HG03066 (cell line): ENCODE results near the gene PALLD.

Experiments used
- ATAC-seq: cut with Tn5 transposase; IDR thresholded peaks from one replicate; pipeline ENCODE4 v1.9.1; 2021; ENCODE audit warnings: low read depth; ENCODE audit not compliant: unreplicated experiment

Gene PALLD

DNA sequence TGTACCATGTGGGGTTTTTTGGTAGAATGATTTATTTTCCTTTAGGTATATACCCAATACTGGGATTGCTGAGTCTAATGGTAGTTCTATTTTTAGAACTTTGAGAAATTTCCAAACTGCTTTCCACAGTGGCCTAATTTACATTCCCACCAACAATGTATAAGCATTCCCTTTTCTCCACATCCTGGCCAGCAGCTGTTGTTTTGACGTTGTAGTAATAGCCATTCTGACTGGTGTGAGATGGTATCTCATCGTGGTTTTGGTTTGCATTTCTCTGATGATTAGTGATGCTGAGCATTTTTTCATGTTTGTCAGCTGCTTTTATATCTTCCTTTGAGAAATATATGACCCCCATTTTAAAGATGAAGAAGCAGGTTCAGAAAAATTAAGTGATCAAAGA, 359.5 kb downstream of the PALLD start:
- no peak for ATAC-seq

DNA sequence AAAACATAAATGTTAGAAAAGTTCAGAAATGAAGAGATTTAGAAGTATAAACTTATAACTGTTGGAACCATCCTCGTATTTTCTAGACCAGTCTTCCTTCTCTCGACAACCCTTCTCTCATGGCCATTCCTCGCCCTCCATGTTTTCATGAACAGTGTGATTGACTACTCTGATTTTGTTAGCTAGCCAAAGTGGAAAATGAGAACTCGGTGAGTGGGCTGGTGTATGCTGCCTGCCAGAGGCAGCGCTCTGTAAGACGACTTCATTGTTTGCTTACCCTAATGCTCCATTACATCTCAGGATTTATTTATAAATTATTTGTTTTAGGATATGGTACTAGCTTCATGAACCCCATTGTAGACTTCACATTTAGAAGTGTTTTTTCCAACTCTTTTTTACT, 360.2 kb downstream of the PALLD start:
- no peak for ATAC-seq

DNA sequence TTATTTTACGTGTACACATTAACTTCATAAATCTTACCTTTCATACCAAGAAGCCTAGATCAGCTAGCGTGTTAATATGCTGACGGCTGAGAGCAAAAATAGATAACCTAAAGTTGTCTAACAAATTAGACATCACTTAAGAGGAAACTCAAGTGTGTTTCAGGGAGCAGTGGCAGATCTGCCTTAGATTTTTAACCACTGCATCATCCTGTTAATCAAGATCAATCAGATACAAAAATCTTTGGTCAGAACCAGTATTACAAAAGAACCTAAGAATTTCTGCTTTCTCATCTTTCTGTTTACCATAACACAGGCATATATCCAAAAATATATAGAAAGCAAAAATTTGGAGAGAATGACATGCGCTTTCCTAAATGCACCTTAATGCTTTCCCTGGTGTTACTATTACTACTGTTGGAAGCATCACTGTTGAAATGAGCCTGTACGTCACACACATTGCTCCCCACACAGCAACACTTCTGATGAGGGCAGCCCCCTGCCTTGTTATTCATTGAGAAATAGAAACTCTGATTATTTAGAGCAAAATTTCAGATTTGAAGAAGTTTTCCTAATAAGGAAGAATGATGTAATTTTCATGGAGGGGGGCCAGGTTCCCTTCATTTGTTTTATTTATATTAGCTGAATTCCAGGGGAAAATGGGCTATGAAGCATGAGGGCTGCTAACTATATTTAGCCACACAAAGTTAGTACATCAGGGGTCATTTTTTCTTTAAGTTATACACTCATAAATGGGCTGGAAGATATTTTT, 360.9 kb downstream of the PALLD start:
- ATAC-seq = no peak

DNA sequence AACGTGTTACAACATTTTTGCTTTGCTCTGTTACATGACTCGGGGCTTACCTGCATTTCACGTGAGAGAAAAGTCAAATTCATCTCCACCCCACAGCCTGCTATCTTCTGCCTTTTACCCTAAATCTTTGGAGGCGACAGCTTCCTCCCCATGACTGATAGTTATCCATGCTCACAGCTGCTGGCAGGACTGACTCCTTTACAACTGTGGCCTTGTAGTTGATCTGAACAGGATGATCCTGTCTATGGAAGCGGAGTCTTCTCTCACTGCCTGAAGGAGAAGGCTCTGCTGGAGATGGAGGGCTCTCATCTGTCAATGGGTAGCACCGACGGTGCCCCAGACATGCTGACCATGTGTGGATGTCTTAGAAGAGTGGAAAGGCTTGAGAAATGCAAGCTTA, 362.2 kb downstream of the PALLD start:
- no peak for ATAC-seq

DNA sequence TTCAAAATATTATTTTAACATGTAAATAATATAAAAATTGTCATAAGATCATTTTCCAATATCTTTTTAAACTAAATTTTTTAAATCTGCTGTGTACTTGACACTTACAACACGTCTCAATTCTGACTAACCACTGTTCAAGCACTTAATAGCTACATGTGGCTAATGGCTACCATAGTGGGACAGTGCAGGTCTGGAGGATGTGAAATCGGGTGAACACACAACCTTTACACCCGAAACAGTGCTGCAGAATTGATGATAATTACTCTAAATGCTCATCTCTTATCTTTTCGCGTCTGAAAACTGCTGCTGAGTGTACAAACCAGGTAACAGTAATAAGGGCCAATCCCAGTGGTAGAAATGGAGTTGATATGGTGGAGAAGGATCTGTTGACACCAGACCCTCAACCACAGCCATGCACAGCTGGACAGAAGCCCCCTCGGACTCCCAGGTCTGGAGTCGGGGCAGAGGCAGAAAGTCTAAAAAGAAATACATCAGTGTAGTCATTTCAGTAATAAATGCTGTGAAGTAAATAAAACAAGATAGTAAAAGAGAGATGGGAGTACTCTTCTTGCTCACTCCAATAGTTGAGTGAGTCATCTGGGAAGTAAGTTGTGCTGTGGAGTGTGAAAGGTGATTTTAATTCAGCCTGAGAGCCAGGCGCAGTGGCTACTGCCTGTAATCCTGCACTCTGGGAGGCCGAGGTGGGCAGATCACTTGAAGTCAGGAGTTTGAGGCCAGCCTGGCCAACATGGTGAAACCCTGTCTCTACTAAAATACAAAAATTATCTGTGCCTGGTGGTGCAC, 363.2 kb downstream of the PALLD start:
- peak; percentile 88 for ATAC-seq

DNA sequence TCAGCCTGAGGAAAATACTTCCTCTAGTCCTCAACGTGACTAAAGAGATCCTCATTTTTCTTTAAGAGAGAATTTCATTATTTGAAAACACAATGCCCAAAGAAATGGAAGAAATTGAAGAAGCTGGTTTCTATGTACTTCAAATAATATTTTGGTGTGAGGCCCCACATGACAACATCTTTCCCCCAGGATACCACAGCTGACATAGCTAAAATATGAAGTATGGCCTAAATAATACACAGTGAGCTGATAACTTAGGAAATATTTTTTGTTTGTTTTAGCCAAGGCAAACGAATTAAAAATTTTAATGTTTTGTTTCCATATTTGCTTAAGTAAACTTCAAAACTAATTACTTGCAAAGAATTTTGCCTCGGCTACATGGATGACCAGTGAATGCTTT, 364.0 kb downstream of the PALLD start:
- no peak for ATAC-seq

DNA sequence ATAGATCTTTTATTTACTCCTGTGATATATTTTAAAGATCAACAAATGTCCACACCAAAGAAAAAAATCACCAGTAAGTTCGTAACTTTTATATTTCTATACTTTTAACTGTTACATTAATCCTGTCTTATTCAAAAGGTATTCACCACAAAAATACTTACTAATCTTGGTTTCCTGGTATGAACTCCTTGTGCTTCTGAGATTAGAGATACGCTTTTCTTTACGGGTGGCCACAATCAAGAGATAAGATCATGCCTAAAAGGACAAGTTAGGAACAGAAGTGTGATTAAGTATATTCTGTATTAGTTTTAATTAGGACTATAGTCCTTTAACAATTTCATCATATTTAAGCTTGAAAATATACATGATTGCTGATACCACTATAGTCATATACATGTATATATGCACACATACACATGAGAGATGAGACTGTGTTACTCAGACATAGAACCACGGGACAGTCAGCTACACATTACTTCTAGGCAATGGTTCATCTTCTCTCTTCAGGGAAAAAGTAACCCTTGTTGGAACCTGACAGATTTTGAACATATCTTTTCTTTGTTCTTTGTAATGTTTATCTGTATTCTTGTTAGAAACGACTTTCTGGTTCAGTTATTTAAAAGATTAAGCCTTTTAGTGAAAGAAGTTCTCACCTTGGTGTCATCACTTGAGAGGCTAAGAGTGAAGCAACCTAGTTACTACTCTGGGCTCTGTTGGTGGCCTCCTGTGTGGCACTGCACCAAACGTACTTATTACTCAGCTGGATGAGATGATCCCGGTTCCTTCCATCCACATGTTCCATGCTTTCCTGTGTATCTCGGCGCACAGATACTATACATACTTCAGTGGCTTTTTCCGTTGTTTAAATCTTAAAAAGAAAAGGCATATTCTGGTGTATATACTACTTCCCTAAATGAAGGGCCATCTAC, 367.1 kb downstream of the PALLD start:
- no peak for ATAC-seq

DNA sequence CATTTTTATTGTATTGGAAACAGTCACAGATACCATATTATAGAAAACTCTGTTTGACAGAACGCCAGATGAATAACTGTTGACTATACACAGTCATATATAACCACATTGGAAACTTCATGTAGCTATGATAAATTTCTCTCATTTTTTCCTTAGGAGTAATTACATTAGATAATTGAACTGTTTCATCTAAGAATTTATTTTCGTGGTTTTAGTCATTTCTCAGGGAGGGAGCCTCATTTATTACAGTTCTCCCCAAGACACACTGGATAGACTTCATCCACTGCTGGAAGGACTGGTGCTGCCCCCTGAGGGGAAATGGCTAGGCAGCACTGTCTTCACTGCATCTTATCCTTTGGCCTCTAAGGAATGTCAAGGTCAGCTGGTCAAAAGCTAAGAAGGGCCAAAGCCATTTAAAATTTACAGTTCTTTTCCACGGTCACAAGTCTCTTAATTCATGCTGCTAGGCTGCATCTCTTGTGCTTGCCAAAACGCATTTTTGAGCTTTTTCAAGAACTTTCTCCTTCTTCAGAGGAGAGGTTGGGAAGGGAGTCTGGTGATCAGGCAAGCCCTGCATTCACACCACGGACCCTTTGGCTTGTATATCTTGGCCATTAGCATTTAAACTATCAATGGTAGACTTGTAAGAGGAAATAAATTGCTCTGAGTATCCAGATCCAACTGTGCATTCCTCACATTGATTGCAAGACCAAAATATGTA, 368.1 kb downstream of the PALLD start:
- no peak for ATAC-seq

DNA sequence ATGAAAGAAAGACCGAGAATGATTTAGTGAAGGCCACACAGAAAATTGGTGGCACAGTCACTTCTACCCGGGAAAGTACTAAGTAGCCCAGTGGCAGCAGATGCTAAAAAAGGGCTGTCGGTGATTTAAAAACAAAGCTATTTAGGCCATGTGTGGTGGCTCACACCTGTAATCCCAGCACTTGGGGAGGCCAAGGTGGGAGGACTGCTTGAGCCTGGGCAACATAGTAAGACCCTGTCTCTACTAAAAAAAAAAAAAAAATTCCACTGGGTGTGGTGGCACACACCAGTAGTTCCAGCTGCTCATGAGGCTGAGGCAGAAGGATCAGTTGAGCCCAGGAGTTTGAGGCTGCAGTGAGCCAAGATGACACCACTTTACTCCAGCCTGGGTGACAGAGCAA, 369.0 kb downstream of the PALLD start:
- ATAC-seq = no peak

DNA sequence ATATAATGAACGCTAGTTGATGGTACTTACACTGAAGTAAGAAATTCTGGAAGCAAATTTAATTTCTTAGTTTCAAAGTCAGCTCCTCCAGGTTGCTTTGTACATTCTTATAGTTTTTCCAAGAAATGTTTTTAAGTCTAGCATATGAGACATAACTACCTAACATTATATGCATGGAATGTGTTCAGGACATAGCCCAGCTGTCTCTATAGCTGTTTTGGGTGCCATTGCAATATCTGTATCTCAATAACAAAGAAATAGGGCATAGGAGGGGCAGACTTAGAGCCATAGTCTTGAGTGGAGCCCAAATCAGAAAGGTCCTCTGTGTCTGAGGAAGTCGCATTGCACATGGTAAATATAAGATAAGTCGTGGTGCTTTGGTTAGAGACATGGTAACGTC, 369.8 kb downstream of the PALLD start:
- ATAC-seq = no peak

DNA sequence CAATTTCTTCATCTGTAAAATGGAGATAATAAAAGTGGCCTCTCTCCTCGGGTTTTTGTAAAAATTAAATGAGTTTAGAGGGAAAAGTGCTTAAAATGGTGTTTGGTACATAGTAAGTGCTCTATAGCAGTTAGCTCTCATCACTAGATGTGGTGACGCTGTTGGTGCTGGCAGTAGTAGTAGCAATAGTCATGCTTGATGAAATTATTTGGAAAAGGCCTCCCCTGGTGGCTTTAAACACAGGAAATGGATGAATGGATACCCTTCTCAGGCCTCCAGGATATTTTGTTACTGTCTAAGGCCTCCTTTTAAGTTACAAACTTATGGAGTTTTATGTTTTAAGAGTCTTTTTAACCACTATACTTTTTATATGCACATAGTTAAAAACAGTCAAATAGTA, 370.3 kb downstream of the PALLD start:
- ATAC-seq = no peak

DNA sequence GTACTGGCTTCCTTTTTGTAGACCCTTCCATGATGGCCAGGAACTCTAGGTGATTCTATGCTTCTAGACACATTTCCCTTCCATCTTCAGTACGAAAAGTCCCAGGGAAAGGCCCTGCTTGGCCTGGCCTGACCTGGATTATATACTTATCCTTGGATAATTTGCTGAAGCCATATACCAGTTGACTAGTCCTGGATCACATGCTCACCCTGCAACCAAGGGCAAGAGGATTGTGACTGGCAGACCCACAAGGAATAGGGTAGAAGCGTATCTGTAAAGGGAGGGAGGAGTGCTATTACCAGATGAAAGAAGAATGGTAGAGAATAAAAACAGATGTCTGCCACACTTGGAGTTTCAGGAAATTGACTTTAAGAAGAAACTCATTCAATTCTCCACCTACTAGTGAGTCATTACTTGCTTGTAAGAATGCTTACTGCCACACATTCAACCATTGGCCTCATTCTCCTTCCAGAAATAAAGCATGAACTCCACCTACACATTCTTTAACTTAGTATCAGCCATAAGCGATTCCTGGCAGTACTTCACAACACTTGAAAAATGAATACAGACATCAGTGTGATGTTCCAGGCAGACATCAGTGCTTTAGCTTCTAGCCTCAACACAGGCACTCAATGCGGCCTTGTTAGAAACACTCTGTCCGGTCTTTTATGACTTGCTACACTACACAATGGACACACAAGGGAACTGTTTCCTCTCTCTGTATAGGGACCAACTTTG, 371.4 kb downstream of the PALLD start:
- no peak for ATAC-seq

DNA sequence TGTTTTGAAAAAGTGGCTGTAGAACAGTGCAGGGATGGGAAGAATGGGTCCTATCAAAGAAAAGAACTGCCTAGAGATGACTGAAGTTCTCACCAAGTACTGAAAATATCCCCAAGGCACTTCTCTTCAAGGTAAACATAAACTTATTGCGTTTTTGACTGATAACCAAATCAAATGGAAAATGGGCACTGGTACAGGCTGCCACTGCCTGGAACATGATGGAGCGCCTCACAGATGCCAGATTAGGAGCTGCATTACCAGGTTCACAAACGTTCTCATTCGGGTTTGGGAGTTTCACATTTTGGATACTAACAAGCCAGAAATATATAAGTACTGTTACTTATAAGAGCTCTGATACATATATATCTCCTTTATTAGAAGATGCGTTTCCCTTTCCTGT, 371.9 kb downstream of the PALLD start:
- ATAC-seq = no peak

DNA sequence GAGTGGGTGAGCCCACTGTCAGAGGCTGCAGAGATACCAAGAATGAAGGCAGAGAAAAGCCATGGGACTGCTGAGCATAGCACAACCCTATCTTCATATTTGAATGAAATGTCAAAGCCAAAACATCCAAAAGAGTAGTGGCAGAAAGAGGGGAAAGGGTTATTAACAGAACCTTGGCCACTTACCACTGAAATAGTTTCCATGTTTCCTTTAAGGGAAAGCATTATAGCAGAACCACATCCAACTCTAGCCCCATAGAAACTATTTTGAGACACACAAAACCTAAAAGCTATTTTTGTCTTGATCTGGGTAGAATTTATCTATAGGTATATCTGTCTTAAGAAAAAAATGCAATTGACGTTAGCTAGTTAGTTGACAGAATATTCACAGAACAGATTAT, 373.2 kb downstream of the PALLD start:
- ATAC-seq = no peak

DNA sequence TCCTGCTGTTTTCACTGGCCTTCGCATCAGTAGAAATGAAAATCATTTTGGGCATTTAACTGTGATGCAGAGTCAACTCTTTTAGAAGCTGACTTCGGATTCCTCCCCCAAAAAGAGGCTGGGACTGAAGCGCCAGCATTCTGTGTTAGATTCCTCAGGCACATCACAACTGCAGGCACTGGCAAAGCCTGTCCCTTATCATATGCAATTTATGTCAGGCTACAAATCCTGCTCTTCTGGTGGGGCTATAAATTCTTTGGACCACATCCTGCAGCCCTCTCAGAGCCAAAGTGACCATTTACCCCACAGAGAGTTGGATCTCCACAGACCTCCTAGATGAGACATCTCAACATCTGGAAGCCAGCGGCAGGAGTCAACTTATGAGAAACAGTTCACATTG, 374.8 kb downstream of the PALLD start:
- ATAC-seq = no peak

DNA sequence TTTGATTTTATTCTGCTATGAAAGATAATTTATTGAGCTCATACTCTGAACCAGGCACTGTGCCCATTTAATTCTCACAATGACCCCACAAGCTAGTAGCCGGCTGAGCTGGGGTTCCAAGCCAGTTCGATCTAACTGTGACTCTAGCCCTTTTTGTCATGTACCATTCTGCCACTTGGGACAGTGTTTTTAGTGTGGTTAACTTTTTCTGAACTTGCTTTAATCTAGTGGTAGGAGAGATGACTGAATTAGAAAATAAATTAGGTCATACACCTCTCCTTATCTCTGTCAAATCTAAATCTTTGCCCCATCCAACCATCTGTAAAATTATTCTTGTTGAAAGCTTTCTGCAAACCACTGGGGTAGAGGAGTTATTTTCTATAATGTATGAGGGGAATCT, 377.2 kb downstream of the PALLD start:
- no peak for ATAC-seq

DNA sequence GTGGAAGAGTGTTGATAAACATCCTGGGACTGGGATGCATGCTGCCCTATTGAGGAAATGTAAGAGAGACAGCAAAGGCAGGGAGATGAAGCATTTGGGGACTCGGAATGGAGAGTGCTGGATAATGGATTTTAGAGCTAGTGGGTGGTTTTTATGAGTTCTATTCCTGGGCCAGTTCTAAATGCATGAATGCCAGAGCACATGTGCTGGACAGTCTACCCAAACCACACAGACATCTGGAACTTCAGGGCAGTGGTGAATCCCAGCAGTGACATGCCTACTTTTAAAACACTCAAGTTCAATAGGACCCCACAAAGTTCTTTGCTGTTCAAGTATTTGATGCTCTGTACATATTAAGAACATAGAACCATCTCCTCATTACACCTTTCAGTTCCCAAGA, 379.3 kb downstream of the PALLD start:
- ATAC-seq = no peak

DNA sequence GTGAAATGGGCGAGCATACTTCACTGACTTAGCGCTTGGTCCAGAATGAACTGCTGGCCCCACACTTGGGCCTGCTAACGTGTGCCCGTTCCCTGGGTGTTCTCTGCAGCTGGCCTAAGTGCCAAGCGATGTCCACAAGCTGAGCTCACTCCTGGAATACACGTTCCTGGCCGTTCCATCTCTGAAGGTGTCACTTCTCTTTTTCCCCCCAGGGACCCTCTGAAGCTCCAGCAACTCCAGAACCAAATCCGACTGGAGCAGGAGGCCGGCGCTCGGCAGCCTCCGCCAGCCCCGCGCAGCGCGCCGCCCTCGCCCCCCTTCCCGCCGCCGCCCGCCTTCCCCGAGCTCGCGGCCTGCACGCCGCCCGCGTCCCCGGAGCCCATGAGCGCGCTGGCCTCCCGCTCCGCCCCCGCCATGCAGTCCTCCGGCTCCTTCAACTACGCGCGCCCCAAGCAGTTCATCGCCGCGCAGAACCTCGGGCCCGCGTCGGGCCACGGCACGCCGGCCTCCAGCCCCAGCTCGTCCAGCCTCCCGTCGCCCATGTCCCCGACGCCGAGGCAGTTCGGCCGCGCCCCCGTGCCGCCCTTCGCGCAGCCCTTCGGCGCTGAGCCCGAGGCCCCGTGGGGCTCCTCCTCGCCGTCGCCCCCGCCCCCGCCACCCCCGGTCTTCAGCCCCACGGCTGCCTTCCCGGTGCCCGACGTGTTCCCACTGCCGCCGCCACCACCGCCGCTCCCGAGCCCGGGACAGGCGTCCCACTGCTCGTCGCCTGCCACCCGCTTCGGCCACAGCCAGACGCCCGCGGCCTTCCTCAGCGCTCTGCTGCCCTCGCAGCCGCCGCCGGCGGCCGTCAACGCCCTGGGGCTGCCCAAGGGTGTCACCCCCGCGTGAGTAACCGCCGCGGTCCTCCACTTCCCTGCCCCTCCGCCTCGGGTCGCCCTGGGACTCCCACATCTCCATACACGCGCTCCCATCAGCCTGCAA, 380.9 kb downstream of the PALLD start:
- ATAC-seq = no peak

DNA sequence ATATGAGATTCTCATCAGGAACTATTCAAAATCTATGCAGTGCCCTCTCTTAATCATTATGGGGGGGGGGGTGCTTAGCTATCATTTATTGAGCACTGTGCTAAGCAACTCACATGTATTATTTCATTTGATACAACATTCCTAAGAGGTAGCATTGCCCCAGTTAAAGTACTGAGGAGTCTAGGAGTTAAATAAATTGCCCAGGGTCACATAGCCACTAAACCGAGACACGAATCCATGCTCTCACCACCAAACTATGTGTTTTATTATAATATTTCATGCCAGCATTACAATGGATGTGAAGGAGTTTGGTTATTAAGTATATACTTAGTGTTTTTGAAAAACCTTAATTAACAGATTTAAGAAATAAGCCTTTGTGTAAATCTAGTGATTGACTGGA, 381.8 kb downstream of the PALLD start:
- no peak for ATAC-seq
